HL-60/S4 treated with retinoic acid at 250 ng/mL for 4 days and 3 days (cell line): ENCODE measurements around the gene DLG5.

Experiments used
- in situ Hi-C: fragments of 300-500 bp; cut with MboI; formaldehyde crosslinking; loops from 2 replicates; pipeline ENCODE4 v1.7.0; 2022; ENCODE audit warnings: low sequenced_read_pairs

Gene DLG5

DNA sequence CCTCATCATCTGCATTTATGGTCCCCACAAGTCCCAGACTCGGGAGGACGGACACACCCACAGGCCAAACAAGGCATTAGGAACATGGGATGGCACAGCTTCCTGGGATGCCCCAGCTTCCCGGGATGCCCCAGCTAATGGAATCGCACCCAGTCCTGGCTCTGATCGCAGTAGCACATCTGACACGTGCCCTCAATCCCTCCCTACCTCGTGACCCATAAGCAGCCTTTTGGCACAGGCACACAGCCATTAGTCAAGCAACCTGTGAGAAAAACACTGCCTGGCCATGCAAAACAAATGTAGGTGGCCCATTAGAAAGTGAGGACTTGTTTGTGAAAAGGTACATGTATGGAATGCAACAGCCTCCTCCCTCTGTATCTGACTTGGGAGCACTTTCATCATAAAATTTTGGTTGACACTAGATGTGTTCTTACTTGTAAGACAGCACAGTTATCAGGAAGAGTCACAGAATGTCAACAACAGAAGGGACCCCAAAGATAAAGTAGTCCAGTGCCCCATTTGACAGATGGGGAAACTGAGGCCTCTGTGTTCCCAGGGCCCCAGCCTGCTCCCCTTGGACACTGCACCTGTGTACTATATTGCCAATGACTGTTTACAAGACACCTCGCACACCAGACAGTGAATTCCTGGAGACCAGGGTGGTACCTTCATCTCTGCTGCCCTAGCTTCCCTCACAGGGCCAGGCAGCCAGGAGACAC, 34.4 kb downstream of the DLG5 start:
- in situ Hi-C loops, result no loop called here

DNA sequence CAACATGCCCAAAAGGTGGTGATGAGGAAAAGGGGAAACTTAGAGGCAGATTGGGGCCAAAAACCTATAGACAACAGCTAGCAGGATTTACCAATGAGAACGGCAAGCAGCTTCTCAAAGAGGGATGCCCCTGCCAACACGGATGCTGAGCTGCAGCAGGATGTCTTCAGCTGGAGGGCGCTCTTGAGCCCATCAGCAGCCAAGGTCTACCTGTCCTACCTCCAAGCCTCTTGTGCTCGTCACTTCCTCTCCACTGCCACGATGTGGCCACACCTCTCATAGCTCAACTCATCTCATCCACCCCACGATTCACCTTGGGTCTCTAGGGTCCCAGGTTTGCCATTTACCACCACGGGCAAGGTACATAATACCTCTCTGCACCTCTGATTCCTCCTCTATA, 36.5 kb downstream of the DLG5 start:
- in situ Hi-C loops, result no loop called here

DNA sequence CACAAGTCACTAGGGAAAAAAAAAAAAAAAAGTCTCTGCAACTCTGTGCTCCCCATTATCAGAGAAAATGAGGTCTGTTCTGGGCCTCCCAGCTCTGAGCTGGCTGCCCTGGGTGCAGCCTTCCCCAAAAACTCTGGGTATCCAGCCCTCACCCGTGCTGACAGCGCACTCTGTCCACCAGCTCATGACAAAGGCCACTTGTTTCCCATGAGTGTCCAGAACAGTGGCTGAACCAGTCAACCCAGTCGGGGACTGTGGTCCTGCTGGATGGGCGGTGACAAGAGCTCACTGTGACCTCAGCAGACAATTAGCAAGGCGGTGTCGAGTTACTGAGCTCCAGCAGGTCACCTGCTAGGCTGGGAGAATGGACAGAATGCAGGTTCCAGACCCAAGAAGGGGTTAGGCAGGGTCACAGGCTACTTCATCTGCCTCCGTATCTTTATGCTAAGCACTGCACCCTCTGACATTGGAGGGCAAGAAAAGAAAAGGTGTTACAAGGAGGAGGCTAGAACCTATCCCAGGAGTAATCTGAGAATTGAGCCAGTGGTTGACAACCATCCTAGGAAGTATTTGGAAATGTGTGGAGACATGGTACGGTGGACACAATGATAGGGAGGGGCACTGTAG, 37.2 kb downstream of the DLG5 start:
- in situ Hi-C loops, result no loop called here

DNA sequence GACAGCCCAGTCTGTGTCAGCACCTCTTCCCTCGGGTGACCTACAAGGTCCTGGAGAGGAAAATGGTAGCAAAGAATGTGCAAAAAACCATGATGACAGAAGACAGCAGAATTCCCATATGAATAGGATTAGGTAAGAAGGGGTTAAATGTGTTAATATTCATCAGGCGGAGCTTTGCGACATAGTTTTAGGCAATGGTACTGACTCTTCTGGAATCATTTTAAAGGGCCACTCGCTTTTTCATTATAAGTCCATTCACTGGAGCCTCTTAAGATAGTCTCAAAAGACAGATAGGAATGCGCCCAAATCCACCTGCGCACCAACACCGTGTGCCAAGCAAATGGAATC, 38.2 kb downstream of the DLG5 start:
- in situ Hi-C loops, result no loop called here

DNA sequence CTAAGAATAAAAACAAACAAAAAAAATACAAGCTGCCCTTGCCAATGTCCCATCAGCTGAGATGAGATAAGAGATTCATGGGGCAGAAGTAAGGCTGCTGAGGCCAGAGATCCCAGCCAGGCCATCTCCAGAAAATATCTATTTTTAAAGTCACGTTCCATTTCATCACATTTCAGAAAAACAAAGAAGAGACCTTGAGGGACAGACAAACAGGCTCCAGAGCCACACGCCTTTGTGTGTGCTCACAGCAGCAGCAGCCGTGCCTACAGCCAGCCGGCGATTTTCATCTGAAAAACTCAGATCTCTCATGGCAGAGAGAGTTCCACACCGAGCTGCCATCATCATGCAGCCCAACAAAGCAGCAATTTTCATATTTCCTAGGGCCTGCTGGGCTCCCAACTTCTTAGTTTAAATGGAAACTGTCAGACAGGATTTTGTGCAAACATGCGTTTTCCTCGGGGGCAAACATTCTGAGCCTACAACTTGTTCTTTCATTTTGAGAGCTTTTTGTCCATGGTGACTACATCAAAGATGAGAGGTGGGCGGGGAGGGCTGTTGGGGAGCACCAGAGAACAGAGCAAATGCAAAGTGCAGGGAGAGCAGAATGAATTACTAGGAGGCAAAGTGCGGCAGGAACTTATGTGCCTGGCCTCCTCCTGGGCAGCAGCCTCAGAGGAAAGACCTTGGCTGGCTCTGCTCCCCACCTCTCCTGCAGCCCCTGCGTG, 38.8 kb downstream of the DLG5 start:
- in situ Hi-C loops, result no loop called here

DNA sequence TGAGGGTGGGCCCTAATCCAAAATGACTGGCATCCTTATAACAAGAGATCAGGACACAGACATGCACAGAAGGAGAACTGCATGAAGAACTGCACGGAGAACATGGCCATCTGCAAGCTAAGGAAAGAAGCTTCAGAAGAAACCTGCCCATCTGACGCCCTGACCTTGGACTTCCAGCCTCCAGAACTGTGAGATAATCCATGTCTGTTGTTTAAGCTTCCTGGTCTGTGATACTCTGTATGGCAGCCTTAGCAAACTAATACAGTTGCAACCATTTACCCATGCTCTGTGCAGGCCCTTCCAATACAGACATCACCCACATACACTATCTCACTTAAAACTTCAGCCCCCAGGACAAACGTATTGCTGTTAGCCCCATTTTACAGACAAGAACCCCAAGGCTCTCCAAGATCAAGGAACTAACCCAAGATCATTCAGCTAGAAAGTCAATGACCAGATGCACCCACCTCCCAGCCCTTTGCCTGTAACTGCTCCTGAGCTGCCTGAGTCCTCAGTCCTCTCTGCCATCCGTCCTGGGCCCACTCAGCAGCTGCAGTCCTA, 39.7 kb downstream of the DLG5 start:
- in situ Hi-C loops, result no loop called here

DNA sequence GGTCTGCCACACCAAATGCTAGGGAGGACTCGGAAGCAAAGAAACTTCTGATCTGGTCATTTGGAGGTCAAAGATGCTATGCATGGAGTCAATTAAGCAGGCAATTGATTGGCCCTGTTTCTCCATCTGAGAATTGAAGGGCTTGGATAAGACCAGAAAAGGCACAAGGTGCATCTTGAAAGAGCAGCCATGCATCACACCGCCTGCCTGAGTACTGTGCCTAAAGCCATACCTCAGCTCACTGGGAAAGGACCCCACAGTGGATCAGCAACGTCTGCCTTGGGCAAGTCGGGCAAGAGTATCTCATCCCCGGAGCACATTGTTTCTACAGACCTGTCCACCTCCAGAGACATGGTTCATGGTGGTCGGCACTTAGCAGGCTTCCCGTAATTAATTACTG, 42.4 kb downstream of the DLG5 start:
- in situ Hi-C loops, result no loop called here

DNA sequence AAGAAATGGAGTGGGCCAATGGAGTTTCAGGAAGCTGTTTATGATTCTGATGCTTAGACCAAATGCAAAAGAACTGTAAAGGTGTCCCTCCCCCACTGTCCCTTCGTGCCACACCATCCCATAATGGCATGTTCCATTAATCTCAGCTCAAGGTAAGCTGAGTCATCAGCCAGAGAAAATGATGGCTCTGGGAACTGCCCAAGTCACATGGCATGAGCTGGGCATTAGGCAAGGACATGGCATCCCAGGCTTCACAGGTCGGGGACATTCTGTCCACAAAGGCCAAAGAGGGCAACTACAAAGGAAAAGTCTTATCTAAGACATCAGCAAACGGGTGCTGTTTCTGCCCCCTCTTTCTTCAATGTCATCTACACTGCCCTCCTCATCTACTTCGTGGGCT, 44.9 kb downstream of the DLG5 start:
- in situ Hi-C loops, result no loop called here

DNA sequence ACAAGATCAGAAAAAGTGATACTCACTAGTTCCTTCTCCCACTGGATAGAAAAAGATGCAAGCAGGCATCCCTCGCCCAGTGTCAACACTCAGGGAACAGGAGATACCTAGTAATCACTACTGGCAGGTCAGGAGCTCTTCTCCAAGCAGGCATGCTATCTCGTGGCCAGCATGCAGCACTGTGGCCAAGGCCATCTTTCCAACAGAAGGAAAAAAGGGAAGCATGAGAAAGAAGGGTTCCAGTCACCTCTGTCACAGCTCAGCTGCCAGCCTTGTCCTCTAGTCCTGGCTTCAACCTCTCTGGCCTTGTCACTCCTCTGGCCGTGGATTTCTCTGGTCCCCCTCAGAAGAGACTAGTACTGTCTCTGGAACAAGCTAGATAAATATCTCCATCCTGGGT, 45.3 kb downstream of the DLG5 start:
- in situ Hi-C loops, result no loop called here

DNA sequence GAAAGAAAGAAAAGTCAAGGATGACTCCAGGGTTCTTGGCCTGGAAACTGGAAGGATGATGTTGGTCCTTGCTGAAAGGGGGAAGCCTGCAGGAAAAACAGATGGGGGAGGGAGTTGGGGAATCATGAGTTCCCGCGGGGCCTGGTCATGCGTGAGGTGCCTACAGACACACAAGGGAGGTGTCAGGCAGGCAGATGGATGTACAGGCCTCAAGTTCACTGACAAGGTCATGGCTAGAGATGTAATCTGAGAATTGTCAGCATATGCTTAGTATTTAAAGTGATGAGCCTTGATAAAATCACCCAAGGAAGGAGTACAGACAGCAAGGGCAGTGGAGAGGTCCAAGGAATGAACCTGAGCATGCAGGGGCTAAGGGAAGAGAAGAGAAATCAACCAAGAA, 46.8 kb downstream of the DLG5 start:
- in situ Hi-C loops, result no loop called here

DNA sequence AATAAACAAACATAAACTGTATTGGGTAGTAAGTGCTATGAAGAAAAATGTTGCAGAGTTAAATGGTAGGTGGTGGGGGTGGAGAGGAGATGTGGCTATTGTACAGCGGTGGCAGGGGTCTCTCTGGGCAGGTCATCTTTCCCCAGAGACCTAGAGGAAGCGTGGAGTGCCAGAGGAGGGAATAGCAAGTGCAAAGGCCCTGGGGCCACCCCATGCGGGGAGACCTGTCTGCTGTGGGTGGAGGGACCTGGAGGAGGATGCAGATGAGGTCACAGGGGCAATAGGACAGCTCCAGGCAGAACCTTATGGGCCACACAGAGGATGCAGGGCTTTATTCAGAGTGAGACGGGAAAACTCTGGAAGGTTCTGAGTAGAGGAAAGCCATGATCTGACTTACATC, 47.5 kb downstream of the DLG5 start:
- in situ Hi-C loops, result no loop called here

DNA sequence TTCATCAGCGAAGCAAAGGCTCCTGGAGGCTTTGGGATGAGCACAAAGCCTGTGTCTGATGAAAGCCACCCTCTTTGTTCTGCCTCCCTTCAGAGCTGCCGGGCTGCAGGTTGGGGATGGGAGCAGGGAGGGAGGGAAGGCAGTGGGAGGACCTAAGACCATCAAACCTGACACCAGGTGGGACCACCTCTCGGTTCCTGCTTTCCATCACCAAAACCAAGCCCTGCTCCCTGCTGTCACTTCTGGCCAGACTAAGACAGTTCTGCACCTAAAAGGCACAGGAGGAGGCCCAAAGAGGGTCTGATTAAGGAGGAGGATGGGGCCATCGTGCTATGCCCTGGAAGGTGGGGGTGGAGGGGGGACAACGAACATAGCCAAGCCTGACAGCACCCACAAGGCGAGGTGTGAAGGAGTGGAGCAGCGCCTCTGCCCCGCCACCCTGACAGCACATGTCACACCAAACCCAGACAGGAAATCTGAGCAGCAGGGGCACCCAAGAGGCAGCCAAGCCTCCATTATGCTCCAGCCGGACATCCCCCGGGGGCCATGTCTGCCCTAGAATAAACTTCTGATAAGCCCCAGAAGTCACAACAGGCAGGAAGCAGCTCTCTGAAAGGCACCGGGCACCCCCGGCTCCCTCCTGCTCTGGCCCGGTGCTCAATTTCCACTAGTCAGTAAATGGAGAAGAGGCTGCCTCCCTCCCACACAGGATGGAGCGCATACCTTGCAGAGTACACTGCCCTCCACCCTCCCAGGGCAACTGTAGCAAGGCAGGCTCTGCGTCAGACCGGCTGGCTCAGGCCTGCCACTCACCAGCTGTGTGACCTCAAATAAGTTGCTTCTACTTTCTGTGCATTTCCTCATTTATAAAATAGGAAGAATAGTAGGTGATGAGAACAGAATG, 48.9 kb downstream of the DLG5 start:
- in situ Hi-C loops, result no loop called here

DNA sequence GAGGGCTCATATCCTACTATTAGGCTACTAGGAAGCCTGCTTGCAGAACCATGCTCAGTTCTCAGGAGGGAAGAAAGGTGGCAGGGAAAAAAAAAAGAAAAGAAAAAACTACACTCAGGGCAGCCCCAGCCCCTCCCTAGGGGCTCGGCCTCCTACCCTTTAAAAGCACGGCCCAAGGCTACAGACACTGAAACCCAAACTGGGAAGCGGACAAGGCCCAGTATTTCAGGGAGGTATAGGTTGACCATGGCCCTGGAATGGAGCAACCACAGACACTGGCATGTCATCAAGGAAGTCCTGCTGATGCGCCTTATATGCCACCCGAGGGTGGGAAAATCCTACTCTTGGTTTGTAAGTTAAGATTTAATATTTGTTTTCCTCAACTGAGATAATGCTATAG, 50.8 kb downstream of the DLG5 start:
- in situ Hi-C loops, result no loop called here

DNA sequence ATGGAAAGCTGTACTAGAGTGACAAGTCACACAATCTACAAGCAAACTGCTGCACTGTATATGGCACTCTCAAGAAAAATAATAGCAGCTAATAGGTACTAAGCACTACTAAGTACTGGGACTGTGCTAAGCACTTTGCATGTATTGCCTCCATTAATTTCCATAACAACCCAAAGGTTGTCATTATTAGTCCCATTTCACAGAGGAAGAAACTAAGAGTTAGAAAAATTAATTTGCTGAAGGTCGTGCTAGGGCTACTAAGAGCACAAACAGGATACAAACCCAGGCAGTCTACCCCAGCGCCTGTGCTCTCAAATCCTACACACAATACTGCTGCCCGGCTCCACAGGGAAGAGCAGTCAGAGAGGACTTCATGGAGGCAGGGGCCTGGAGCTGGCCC, 51.7 kb downstream of the DLG5 start:
- in situ Hi-C loops, result no loop called here

DNA sequence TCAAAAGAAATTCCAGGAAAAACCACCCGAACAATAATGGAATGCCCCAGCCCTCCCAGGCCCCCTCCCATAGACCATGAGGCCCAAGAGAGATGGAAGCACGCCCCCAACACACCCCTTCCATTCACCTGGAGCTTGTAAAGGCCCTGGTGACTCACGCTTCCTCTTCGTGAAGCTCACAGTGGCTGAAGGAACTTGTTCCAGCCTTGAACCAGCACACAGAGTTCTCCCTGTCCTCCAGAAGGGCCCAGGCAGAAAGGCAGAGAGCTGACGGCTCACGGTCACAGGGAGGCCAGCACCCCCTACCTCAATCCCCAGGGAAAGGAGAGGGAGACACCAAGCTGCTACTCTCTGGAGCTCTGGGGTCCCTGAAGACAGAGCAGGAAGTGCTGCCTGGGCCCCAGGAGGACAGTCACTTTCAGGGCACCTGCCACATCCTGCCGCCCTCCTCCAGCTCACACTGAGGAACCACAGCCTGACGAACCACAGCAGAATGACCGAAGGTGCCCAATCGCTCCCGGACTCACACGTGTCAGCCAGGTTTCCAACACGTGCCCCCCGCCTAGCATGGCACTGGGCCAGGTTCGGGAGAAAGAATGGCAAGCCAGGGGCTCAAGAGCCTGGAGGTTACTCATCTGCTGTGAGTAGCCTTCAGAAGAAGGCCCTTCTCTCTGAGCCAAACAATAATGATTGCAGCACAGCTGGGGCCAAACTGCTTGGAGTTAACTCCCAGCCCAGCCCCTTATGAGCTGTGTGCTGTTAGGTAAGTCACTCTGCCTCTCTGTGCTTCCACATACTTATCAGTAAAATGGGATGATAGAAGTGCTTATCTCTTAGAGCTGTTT, 52.8 kb downstream of the DLG5 start:
- in situ Hi-C loops, result no loop called here

DNA sequence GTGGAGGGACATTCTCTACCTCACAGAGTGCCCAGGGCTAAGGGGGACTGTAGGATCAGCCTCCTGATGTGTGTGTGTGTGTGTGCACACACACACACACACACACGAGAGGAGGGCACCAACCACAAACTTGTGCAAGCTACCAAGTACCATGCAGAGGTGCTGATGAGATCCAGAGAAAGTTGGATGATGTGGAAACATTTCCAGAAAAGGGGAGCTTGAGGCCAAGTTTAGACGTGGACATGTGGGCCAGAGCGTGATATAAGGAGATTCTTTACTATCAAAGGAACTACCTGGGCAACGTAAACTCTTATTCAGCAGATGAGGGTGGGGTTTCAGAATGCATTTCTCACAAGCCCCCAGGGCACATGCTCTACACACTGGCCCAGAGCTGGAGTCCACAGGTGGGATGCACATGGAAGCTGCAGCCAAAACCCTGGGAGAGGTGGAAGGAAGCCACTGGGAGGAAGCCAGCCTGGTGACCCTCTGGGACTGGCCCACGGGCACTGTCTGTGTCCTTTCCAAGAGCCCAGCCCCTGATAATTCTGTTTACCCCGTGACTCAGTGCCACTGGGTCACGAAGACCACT, 53.5 kb downstream of the DLG5 start:
- in situ Hi-C loops, result no loop called here

DNA sequence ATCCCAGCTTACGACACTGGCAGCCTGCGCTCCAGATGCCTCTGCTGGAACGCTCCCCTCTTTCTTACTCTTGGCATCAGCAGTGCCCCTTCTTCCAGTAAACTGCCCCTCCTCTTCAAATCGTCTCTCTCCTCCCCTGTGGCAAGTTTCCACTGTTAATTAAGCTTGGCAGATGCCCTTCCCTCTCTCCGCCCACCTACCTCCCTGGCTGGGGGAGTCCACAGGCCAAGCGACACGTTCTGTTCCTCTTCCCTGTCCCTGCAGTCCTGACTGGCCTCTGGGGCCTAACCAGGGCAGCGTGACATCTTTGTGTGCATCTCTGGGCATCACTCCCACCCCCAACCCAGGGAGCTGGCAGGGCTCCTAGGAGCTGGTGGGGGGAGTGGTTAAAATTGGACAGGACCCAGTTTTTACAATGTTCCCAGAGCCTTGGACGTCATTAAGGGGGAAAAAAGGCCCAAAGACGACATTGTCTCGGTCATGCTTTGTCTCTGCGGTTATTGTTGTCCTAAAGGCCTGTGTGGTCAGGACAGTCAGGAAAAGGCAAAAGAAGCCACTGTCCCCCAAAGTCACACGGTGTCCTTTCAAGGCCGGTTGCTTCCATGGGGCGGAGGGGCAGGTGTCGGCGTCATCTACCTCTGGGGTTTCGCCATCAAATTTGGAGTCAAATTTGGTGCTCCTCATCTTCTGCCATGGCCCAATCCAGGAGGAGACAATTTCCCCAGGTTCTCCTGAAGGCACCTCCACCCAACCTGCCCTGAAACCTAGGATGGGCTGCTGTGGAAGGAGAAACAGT, 54.2 kb downstream of the DLG5 start:
- in situ Hi-C loops, result no loop called here

DNA sequence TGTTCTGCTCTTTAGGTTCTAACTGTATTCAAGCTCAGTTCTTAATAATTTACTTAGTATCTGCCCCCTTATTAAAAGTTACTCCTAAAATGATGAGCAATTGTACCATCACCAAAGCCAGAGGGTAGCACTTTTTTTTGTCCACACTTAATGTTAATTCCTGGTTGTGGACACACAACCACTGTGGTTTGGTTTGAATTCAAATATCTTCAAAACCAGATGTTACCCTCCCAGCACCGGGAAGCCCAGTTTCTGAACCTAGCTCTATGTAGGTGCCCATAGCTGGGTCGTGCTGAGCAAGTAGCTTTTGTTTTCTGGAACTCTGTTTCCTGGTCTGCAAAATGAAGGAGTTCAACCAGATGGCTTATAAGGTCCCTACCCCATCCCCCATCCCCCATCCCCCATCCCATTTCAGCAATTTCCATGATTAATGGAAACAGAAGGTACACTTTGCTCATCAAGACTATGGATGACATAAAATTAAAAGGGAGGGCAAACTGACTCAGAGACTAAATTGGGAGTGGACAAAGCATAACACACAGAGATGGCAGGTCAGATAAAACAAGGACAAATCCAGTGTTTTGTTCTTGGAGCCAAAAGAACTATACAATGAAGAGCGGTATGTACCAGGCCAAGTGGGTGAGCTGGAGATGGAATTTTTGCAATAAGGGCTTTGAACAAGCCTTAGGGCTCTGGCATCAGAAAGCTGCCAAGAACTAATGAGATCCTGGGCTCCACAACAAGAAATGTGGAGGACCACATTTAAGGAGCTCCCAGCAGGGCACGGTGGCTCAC, 56.7 kb downstream of the DLG5 start:
- in situ Hi-C loops, result no loop called here
